HFFc6 (cell line): ENCODE results near the gene UST. TPM values are rescaled to one million over a fixed set of nuclear protein-coding genes. Genes with fewer than 3 reads are reported as not detected.

Experiments
- DNase-seq: peaks from one replicate; pipeline ENCODE4 v3.0.0-alpha.2; 2018
- H3K27ac Mint-ChIP-seq: 2 replicates; pipeline ENCODE4 v1.8.0; 2020; ENCODE audit warnings: mild to moderate bottlenecking, mixed read lengths
- H3K27me3 Mint-ChIP-seq: 2 replicates; pipeline ENCODE4 v1.8.0; 2021; ENCODE audit warnings: mild to moderate bottlenecking, moderate library complexity, mixed read lengths; ENCODE audit not compliant: insufficient read depth
- H3K36me3 Mint-ChIP-seq: 2 replicates; pipeline ENCODE4 v1.8.0; 2021; ENCODE audit warnings: low read depth, mixed read lengths
- H3K4me1 Mint-ChIP-seq: 2 replicates; pipeline ENCODE4 v1.8.0; 2020; ENCODE audit warnings: low read depth, mixed read lengths
- H3K4me3 Mint-ChIP-seq: 2 replicates; pipeline ENCODE4 v1.8.0; 2020; ENCODE audit warnings: mild to moderate bottlenecking, moderate library complexity, mixed read lengths
- H3K9me3 Mint-ChIP-seq: 2 replicates; pipeline ENCODE4 v1.8.0; 2020; ENCODE audit warnings: mild to moderate bottlenecking, mixed read lengths
- total RNA-seq, 6 experiments: library from RNA; stranded (reverse); fragmentation: NEBNext Ultra II Directional; extraction: Animal tissue kit (Norgen Biotek cat#: 25700); gene quantifications; 2 replicates in 1 of 6; 3 replicates in 5 of 6; pipeline ENCODE4 v1.2.3, GENCODE V29; 2021
- TF ChIP-seq, protein P1 (sequence below): fragments of 200-600 bp; sonication (generic); IDR thresholded peaks from 2 replicates; pipeline ENCODE4 v1.5.0; 2021; ENCODE audit warnings: antibody characterized with exemption, mild to moderate bottlenecking

UST gene
- total RNA-seq, 6 experiments from 2014 or later: 12.9 to 17.3 (median 16.7) TPM

DNA sequence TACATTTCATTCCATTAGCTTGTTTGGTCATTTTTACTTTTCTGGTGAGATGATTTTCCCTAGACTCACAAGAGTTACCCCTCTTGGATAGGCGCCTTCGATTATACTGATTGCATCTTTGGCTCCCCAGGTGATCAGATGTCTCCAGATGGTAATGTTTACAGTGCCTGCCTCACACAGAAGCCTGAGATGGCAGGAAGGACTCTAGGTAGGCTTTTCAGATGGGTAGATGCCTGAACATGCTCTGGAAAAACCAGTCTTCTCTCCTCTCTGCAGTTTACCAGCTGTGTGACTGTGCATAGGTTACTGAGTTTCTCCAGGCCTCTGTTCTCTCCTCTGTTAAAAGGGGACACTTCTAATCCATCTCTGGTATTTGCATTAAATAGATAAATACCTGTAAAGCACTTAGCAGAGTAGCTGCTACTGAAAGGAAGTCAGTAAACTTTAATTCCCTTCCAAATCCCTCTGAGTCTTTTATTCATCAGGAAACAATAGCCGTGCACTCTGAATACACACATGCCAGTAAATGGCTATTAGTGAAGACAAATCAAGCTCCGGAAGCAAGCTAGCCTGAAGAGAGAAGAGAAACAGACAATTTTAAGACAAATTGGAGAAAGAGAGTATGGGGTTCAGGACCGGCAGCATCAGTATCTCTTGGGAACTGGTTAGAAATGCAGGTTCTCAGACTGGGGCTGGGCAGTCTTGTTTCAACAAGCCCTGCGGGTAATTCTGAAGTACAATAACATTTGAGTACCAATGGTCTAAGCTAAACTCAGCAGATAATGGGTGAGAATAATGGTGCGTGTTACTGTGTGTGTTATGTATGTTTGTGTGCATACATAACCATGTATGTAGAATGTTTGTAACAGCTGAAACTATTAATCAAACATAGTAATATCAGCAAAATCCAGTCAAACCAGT is 139.4 kb downstream of the UST start:
- Mint-ChIP-seq H3K27me3 (no peaks in the 10 kb centered on the region), H3K9me3 (no peaks in the 10 kb centered on the region)

DNA sequence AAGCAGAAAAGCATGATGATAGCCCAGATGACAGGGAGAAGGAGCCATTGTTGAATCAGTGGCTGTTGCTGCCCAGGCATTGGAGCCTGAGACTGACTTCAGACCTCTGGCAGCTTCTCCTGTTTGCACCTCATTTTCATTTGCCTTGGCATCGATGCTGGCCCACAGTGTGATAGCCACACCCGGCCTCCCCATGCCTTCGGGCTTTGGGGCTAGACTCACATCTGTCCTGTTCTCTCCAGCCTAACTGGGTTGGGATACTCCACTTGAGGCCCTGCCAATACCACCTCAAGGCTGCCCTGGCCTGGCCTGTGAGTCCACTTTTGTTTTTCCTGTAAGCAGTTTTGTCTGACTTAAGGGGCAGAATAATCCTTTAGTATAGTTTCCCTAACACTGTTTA is 140.4 kb downstream of the UST start:
- peaks cover 22% of the 10 kb centered on the region for H3K36me3 Mint-ChIP-seq
- H3K4me3 Mint-ChIP-seq: no peak overlapping the region
- H3K9me3 Mint-ChIP-seq: no peaks in the 10 kb centered on the region
- no peaks in the 10 kb centered on the region for H3K27me3 Mint-ChIP-seq
- no peak overlapping the region for H3K27ac Mint-ChIP-seq
- peaks cover 16% of the 10 kb centered on the region for H3K4me1 Mint-ChIP-seq
- no peak for DNase-seq
- TF ChIP-seq, protein P1, sequence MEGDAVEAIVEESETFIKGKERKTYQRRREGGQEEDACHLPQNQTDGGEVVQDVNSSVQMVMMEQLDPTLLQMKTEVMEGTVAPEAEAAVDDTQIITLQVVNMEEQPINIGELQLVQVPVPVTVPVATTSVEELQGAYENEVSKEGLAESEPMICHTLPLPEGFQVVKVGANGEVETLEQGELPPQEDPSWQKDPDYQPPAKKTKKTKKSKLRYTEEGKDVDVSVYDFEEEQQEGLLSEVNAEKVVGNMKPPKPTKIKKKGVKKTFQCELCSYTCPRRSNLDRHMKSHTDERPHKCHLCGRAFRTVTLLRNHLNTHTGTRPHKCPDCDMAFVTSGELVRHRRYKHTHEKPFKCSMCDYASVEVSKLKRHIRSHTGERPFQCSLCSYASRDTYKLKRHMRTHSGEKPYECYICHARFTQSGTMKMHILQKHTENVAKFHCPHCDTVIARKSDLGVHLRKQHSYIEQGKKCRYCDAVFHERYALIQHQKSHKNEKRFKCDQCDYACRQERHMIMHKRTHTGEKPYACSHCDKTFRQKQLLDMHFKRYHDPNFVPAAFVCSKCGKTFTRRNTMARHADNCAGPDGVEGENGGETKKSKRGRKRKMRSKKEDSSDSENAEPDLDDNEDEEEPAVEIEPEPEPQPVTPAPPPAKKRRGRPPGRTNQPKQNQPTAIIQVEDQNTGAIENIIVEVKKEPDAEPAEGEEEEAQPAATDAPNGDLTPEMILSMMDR: no peak

More for the DNA sequence above, 139.4 kb downstream of the UST start:
- Mint-ChIP-seq H3K36me3 (peaks cover 22% of the 10 kb centered on the region), H3K4me1 (peaks cover 16% of the 10 kb centered on the region), H3K27ac (no peak overlapping the region), H3K4me3 (no peak overlapping the region)
- TF ChIP-seq, protein P1: no peak
- no peak for DNase-seq

DNA sequence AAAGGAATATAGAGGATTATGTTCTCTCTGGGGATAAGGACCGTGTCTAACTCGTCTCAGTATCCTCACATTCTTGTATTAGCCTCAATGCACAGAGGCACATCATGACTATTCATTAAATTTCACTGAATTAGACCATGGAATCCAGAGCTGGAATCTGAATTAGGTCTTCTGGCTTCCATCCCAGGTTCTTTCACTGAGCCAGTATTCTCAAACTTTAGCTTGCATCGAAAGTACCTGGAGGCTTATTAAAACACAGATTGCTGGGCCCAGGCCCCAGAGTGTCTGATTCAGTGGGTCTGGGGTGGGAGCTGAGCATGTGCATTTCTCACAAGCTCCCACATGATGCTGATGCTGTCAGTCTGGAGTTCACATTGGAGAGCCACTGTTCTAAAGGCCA is 142.0 kb downstream of the UST start:
- Mint-ChIP-seq H3K36me3 (peaks cover 30% of the 10 kb centered on the region), H3K4me1 (peaks cover 16% of the 10 kb centered on the region), H3K27ac (no peak overlapping the region), H3K27me3 (no peaks in the 10 kb centered on the region), H3K4me3 (no peak overlapping the region), H3K9me3 (no peaks in the 10 kb centered on the region)
- TF ChIP-seq, protein P1: no peak
- no peak for DNase-seq

DNA sequence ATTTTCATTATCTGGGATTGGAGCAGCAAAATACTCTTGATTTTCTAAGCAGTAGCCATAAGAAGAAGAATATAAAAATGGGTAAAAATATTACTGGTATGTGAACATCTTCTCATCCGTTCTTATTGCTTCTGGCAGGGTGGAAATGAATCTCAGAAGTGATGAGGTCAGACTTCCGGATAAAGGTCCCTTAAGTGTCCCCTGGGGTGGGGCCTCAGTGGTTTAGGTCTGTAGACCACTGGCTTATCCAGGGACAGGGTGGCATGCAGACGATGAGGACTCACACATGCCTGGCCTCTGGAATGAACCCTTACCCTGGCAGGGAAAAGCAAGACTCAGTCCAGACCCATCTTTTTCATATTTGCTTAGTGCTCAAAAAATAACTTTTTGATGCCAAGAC is 143.3 kb downstream of the UST start:
- H3K36me3 Mint-ChIP-seq: peaks cover 36% of the 10 kb centered on the region
- H3K9me3 Mint-ChIP-seq: no peaks in the 10 kb centered on the region
- H3K4me3 Mint-ChIP-seq: no peak overlapping the region
- DNase-seq: no peak
- no peaks in the 10 kb centered on the region for H3K27me3 Mint-ChIP-seq
- H3K4me1 Mint-ChIP-seq: peaks cover 16% of the 10 kb centered on the region
- TF ChIP-seq, protein P1: no peak
- no peak overlapping the region for H3K27ac Mint-ChIP-seq

DNA sequence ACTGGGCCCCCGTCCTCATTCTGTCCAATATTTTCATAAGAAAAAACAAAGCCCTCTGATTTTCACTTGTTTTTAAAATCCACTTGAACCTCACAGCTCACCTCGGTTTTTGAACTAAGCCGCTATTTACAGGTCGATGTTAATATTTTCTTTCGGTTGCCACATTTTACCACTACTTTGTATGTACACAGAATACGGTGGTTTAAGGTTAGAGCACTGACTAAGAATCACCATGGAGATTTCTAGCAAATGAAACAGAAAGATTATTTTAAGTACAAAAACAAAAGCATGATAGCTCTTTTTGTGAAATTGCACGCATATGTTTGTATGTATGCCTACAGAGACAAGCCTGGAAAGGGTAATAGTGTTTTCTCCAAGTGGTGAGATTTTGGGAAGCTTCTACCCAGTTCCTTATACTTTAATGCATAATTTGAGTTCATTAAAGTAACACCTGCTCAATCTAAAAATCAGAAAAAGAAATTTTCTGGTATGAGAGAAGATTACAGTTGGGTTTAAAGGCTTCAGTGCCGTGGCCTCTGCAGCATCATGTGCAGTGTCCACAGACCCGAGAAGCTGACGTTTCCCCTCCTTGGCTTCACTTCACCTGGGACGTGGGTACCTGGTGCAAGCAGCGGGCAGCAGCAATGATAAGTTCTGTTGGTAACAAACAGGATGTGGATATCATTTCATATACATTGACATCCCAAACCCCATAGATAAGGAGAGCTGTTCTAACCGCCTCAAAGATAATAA is 144.0 kb downstream of the UST start:
- TF ChIP-seq, protein P1: no peak
- peaks cover 16% of the 10 kb centered on the region for H3K4me1 Mint-ChIP-seq
- H3K36me3 Mint-ChIP-seq: peaks cover 37% of the 10 kb centered on the region
- H3K27me3 Mint-ChIP-seq: no peaks in the 10 kb centered on the region
- no peaks in the 10 kb centered on the region for H3K9me3 Mint-ChIP-seq
- DNase-seq: no peak
- H3K4me3 Mint-ChIP-seq: no peak overlapping the region
- no peak overlapping the region for H3K27ac Mint-ChIP-seq
